Gastrocnemius medialis (tissue), 4 donors: ENCODE data around the gene EPM2AIP1.

Experiments
- POLR2A ChIP-seq, 2 donors: fragments of 450-650 bp; IDR thresholded peaks; one replicate each; pipeline ENCODE4 v1.6.1; 2017; ENCODE audit warnings: antibody characterized with exemption in 2 of 2, mild to moderate bottlenecking in 2 of 2, moderate library complexity in 2 of 2
- TF ChIP-seq, protein P1 (sequence below), 5 experiments: fragments of 450-650 bp in 3 of 5; fragments of 200-600 bp in 2 of 5; sonication (generic) in 2 of 5; IDR thresholded peaks in 4 of 5; conservative IDR thresholded peaks in 1 of 5; 1 replicate in 4 of 5; 2 replicates in 1 of 5; pipeline ENCODE4 v1.5.1; 2016 to 2019; ENCODE audit warnings: antibody characterized with exemption in 5 of 5, mild to moderate bottlenecking in 3 of 5, moderate library complexity in 3 of 5

DNA sequence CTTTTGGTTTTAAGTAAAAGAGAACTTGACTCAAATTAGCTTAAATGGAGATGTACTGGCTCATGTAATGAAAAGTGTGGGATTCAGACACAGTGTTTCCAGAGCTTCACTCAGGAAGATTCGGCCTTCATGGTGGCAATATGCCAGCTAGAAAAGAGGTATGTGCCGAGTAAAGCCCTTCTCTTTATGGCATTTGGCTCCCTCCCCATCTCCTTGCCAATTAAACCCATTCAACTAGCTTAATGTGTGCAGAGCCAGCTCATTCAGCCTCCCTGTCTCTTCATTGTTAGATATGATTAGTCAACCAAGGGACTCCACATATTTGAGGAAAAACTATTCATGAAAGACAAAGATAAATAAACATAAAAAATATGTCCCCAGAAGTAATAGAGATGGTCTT, 33.1 kb downstream of the EPM2AIP1 start:
- TF ChIP-seq, protein P1, sequence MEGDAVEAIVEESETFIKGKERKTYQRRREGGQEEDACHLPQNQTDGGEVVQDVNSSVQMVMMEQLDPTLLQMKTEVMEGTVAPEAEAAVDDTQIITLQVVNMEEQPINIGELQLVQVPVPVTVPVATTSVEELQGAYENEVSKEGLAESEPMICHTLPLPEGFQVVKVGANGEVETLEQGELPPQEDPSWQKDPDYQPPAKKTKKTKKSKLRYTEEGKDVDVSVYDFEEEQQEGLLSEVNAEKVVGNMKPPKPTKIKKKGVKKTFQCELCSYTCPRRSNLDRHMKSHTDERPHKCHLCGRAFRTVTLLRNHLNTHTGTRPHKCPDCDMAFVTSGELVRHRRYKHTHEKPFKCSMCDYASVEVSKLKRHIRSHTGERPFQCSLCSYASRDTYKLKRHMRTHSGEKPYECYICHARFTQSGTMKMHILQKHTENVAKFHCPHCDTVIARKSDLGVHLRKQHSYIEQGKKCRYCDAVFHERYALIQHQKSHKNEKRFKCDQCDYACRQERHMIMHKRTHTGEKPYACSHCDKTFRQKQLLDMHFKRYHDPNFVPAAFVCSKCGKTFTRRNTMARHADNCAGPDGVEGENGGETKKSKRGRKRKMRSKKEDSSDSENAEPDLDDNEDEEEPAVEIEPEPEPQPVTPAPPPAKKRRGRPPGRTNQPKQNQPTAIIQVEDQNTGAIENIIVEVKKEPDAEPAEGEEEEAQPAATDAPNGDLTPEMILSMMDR (IDR thresholded peaks at IDR 0.05 in 4 of 5, conservative IDR thresholded peaks at IDR 0.05 in 1 of 5) = no peak
- TF ChIP-seq POLR2A (IDR thresholded peaks at IDR 0.05) = no peak
